A549 (cell line): ENCODE measurements around the gene MED27.

Experiments
- BHLHE40 ChIP-seq: IDR thresholded peaks from 2 replicates; pipeline ENCODE4 v1.6.1; 2012; ENCODE audit warnings: low read depth, low read length, inconsistent platforms
- TF ChIP-seq, protein P1 (sequence below): fragments of >200 bp; sonication (Bioruptor Twin); formaldehyde crosslinking; IDR thresholded peaks from 3 replicates; pipeline ENCODE4 v1.5.1; 2016

DNA sequence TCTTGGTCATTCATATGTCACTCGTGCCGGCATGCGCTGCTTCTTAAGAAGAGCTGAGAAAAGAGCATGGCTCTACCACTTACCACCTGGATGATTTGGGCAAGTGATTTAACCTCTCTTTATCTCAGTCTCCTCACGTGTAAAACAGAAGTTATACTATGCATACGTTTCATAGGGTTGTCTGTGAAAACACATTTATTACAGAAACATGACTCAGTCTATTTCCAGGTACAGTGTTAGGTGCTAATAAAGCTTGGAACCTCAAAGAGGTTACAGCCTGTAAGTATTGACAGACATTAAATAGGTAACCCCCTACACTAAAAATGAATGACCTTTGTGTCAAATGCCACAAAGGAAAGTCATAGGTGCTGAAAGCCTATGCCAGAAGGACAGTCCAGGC is 43.1 kb downstream of the MED27 start:
- no peak for TF ChIP-seq BHLHE40
- TF ChIP-seq, protein P1, sequence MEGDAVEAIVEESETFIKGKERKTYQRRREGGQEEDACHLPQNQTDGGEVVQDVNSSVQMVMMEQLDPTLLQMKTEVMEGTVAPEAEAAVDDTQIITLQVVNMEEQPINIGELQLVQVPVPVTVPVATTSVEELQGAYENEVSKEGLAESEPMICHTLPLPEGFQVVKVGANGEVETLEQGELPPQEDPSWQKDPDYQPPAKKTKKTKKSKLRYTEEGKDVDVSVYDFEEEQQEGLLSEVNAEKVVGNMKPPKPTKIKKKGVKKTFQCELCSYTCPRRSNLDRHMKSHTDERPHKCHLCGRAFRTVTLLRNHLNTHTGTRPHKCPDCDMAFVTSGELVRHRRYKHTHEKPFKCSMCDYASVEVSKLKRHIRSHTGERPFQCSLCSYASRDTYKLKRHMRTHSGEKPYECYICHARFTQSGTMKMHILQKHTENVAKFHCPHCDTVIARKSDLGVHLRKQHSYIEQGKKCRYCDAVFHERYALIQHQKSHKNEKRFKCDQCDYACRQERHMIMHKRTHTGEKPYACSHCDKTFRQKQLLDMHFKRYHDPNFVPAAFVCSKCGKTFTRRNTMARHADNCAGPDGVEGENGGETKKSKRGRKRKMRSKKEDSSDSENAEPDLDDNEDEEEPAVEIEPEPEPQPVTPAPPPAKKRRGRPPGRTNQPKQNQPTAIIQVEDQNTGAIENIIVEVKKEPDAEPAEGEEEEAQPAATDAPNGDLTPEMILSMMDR: no peak
